Hepatocyte (in vitro differentiated cells): ENCODE data around the gene ZDHHC9.

Experiments
- CTCF ChIP-seq: fragments of 200-600 bp; sonication (generic); IDR thresholded peaks from 2 replicates; pipeline ENCODE4 v1.5.1; 2016; ENCODE audit warnings: antibody characterized with exemption, mild to moderate bottlenecking; ENCODE audit not compliant: poor library complexity
- EZH2 ChIP-seq: fragments of 200-600 bp; sonication (generic); IDR thresholded peaks from 2 replicates; pipeline ENCODE4 v1.6.1; 2016; ENCODE audit warnings: antibody characterized with exemption, mild to moderate bottlenecking, borderline replicate concordance
- EZH2phosphoT487 ChIP-seq: fragments of 200-600 bp; sonication (generic); IDR thresholded peaks from one replicate; pipeline ENCODE4 v1.6.1; 2018; ENCODE audit warnings: antibody characterized with exemption, mild to moderate bottlenecking, low read depth, moderate library complexity; ENCODE audit not compliant: unreplicated experiment, severe bottlenecking

- TF ChIP-seq CTCF (no peak), EZH2 (no peak), EZH2phosphoT487 (no peak)
Measured at GRCh38 chrX:129818123-129818522, 25.6 kb downstream of the ZDHHC9 start.
